RPMI7951 (cell line): ENCODE results near the gene IFNB1. TPM values are rescaled to one million over a fixed set of nuclear protein-coding genes. Genes with fewer than 3 reads are reported as not detected.

Source experiments
- DNase-seq: peaks from one replicate; pipeline ENCODE4 v3.0.0-alpha.2; 2012; ENCODE audit warnings: low read depth
- total RNA-seq: library from RNA; depleted of rRNA; stranded (reverse); fragments of >200 nt; shearing (Covaris generic); gene quantifications from 2 replicates; pipeline ENCODE4 v1.2.3, GENCODE V29; 2014; rRNA removed

The IFNB1 gene
- total RNA-seq, result not detected in 2 replicates

DNA sequence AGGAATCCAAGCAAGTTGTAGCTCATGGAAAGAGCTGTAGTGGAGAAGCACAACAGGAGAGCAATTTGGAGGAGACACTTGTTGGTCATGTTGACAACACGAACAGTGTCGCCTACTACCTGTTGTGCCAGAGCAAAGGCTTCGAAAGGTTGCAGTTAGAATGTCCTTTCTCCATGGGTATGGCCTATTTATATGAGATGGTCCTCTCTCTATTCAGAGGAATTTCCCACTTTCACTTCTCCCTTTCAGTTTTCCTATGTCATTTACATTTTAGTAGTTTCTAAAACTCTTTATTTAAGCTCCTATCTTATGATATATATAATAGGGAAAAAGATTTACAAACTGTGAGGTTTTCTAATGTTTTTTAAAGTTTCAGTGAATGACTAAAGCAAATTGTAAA is at the start of gene IFNB1:
Gene IFNB1, minus strand, starts transcription at position 162 of the 400 bp plus-strand sequence. Its CDS starts 73 bp downstream, at position 89.
- no peak for DNase-seq

DNA sequence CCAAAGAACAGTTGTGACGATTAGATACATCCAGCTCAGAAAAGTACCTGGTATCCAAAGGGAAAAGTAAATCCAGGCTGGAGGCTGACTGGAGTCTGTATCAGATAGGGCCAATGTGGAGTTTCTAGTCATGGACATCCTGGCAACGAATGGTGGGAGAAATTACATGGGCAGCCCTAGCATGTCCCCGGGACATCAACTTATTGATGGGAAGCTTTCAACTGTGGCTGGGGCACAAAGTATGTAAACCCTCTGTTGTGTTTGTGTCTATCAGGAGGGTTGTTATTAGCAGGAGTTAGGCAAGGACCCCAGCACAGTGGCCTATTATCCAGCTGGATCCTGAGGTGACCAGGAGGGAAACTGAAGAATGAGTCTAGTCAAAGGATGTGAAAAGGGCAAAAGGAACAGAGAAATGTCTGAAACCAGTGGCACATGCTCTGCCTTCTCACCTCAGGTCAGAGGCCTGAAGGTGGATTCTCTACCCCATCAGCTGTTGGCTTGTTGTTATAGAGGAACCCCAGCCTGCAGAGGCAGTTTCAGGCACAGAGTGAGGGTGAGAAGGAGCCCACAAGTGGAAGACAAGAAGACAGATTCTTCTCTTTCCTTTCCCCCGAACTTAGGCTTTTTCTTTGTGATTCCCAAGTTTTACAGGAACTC is 44.0 kb upstream of the IFNB1 start:
- no peak for DNase-seq

DNA sequence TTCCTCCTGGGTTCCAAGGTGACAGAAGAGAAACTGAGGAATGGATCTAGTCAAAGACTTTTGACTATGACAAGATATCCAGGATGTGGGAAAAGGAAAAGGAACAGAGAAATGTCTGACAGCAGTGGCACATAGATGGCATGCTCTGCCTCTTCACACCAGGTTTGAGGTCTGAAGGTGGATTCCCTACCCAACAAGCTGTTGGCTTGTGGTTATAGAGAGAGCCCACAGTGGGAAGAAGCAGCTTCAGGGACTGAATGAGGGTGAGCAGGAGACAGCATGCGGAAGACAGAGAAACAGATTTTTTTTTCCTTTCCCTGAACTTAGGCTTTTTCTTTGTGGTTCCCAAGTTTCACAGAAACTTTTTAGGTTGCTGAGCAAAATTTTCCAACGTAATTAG is 43.3 kb upstream of the IFNB1 start:
- no peak for DNase-seq

DNA sequence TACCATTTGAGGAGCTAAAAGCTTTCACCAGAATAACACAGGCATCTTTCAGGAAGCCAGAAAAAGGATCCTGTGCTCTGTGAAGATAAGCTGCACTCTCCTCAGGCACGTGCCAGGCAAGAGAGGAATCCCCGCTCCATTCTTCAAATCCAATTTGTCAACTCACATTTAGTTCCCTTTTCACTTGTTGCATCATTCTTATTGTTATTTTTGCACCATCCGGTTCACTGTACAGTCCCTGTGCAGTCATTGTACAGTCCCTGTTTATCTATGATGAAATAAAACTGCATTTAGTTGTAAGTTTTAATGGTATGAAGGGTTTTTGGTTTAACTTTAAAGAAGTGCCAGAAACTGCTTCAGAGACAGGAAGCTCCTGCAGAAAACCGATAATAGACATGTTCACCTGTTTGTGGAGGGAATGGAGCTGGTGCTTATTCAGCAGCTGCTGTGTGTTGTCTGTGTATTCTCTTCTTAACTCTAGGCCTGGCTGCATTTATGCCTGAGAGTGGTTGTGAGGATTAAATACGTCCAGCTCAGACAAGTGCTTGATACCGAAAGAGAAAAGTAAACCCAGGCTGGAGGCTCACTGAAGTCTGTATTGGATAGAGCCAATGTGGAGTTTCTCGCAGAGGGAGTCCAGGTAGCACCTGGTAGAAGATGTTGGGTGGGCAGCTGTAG is 41.5 kb upstream of the IFNB1 start:
- no peak for DNase-seq

DNA sequence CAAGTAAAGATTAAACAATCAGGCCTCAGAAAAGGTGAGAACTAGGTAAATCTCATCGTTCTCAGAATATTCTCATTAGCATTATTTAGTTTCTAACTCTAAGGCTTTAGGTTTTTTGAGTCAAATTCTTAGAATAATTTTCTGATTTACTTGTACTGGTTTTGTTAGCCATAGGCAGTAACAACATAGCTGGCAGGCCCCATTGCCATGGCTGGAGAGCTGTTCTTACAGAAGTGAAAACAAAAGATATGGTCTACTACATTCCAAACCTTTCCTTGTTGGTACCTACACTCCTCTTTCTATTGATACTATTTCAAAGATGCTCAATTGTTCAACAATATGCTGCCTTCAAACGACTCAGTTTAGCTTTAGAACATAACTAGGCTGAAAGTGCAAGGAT is 36.6 kb upstream of the IFNB1 start:
- DNase-seq, result no peak

DNA sequence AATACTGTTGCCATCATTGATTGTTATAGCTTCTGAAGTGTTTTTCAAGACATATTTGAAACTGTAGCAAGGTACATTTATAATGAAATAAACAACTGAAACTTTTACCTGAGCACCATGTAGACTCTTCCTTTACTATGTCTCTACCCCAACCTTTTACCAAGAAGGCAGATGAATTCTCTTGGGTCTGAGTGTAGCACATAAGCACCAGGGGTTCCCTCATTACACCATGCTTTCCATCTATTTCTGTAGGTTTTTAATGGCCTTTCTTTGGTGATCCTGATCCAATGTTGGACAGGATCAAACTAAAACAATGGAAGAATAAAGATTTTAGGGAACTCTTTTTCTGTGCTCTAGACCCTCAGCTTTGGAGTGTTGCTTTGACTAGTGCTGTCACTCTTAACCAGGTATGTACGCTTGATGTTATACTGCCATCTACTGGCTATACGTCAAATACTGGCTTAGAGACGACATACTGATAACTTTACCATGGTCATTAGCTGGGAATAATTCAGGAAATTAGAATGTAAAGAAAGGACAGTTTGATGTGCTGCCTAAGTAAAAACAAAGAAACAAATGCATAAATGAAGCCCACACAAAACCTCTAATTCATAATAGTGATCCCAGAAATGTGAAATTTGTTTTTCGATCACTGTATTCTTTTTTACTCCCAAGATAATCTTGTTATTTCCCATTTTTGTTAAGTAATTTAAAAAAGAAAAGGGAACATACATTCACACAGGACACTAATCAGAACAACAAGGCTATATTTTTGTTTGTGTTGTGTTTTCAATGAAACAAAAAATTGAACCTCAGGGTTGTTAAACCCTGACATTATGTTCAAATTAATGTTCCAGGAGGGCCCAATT is 33.2 kb upstream of the IFNB1 start:
- peak; percentile 64 for DNase-seq

DNA sequence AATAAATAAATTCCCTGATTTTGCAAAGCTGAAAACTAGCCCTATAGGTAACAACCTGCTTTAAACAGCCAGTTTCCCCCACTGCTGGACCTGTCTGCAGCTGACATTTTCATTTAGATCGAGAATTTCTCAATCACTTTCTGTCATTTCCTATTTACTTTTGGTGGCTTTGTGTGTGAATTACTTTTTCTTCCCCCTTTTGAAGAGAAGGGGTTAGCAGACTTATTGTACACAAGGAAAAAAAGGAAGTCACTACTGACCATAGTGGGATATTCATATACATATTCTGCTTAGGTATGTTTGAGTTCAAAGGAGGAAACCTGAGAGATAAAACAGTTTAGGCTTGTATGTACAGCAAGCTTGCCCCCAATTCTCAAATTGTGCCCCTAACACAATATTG is 27.0 kb upstream of the IFNB1 start:
- DNase-seq, result no peak

DNA sequence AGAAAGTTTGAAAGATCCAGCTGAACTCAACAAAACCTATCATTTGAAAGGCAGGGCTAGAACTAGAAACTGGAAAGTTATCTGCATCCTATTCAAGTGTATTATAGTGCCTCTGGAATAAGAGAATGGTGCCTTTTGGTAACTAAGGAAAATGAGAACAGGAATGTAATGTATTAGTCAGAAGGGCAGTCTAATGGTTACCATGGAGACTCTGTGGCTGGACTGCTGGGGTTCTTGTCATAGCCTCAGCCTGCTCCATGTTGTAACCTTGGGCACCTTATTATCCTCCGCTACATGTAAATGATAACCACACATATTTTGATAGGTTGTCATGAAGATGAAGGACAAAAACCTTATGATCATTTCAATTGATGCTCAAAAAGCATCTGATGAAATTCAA is 24.6 kb upstream of the IFNB1 start:
- DNase-seq, result no peak

DNA sequence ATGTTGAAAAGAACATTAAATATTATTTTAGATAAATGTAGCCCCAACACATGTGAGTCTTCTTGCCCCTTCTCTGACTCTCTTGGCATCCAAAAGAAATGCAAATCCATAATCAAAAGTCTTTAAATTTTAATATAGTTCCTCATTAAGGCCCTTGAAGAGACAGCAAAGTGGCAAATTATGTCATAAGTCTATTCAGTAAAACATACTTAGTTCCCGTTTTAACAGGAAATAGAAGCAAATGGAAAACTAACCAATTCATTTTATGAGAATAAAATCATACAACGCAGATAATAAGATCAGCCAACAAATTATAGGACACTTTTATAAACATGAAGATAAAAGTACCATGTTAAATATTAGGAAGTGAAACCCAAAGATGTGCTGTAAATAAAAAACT is 20.1 kb upstream of the IFNB1 start:
- DNase-seq, result no peak

DNA sequence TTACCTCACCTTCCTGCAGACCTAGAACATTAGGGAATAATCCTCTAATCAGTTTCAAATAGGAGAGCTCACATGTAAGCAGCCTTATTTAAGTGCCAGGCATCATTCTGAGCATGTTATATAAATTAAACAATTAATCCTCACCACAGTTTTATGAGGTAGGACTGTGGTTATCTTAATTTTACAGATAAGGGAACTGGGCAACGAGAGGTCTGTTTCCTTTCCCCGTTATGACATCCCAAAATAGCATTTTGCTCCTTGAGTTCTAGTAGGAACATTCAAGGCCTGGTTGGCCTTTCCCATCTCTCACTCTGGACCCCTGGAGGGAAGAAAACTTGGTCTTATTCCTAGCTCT is 19.1 kb upstream of the IFNB1 start:
- no peak for DNase-seq

DNA sequence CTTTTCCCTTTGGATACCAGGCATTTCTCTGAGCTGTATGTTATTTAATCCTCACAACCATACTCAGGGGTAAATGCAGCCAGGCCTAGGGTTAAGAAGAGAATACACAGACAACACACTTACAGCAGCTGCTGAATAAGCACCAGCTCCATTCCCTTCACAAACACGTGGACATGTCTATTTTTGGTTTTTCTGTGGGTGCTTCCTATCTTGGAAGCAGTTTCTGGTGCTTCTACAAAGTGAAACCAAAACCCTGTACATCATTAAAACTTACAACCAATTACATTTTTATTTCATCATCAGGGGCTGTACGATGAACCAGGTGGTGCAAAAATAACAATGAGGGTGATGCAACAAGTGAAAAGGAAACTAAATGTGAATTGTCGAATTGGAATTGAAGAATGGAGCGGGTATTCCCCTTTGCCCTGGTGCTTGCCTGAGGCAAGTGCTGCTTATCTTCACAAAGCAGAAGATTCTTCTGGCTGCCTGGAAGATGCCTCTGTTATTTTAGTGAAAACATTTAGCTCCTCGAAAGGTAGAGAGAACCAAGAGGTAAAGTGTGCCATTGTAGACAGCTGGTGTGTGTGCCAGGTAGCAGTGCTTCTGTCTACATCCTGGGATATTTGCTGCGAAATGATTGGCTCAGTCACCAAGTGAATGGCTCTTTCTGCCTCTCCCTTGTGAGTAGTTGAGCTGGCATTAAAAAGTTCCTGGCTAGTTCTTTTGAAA is 18.6 kb upstream of the IFNB1 start:
- DNase-seq, result peak; percentile 71

DNA sequence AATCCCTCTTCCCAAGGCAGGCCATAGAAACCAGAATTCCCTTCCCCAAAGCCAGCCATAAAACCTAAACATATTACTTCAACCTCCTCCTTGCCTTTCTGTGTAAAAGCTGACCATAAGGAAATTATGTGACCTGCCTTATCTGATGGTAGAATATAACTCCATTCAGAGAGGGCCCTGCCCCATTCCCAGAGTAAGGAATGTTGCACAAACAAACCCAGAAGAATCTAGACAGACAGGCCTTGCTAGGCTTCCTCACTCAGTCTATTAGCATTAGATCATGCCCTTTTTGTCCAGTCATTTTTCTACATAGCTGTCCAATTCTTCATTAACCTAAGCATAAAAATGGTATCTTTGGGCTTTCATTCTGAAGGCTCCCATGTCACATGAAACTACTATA is 17.8 kb upstream of the IFNB1 start:
- DNase-seq, result no peak

DNA sequence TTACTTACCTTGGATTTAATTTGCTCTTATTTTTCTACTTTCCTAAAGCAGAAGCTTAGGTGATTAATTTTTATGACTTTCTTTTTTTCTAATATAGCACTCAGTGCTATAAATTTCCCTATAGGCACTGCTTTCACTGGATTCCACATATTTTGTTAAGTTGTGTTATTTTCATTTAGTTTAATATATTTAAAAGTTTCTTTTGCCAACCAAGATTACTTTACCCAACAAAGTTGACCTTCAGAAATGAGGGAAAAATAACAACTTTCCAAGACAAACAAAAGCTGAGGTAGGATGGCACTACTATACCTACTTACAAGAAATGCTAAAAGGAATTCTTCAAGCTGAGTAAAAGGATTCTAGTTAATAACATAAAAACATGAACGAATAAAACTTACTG is 8.8 kb upstream of the IFNB1 start:
- no peak for DNase-seq

DNA sequence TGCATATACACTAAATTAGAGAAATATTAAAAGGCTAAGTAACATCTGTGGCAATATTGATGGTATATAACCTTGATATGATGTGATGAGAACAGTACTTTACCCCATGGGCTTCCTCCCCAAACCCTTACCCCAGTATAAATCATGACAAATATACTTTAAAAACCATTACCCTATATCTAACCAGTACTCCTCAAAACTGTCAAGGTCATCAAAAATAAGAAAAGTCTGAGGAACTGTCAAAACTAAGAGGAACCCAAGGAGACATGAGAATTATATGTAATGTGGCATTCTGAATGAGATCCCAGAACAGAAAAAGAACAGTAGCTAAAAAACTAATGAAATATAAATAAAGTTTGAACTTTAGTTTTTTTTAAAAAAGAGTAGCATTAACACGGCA is 7.3 kb upstream of the IFNB1 start:
- no peak for DNase-seq

DNA sequence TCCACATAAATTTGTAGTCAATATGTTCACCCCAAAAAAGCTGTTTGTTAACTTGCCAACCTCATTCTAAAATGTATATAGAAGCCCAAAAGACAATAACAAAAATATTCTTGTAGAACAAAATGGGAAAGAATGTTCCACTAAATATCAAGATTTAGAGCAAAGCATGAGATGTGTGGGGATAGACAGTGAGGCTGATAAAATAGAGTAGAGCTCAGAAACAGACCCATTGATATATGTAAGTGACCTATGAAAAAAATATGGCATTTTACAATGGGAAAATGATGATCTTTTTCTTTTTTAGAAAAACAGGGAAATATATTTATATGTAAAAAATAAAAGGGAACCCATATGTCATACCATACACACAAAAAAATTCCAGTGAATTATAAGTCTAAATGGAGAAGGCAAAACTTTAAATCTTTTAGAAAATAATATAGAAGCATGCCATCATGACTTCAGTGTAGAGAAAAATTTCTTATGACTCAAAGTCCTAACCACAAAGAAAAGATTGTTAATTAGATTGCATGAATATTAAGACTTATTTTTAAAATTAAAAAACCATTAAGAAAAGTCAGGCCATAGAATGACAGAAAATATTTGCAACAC is 6.6 kb upstream of the IFNB1 start:
- no peak for DNase-seq

DNA sequence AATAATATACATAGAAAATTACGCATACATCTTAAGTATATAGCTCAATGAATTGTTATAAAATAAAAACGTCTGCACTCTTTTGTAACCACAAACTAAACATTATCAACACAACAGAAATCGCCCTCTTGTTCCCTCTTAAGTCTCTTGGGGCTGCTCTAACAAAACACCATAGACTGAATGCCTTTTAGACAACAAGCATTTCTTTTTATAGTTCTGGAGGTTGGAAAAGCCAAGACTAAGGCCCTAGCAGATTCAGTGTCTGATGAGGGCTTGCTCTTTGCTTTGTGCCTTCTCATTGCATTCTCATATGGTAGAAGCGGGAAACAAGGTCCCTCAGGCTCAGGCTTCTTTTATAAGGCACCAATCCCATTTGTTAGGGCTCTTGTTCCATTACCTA is 4.9 kb upstream of the IFNB1 start:
- DNase-seq, result no peak

DNA sequence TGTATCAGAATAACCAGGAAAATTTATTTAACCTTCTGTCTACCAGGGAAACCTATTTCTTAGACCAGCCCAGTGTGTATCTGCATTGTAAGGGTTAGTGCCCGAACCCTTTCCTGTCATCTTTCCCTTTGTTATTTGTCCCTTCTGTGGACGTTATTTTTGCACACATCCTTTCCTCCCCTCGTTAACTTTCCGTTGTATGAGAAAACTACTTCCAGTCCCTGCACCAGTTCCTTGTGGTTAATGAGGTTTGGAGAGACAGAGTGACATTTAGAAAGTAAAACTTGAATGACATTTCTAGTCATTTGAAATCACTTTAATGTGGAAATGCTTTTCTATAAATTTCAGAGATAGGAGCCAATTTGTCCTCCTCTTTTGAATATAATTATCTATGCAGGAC is 4.3 kb upstream of the IFNB1 start:
- DNase-seq, result no peak

DNA sequence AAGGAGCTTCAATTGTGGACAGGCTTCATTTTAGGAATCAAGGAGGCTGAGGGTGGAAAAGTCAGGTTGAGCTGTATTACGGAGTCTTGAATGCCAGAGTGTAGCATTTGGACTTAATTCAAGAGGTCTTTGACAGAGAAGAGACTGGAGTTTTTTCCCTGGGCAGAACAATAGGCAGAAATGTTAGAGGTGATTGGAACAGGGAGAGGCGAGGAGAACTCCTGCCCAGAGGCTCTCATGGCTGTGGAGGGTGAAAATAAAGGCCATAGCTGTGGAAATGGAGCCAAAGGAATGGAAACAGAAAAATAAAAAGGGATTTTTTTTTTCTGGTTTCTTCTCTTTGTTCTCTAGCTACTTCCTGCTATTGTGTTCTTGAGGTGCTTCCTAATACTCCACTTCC is 3.7 kb upstream of the IFNB1 start:
- DNase-seq, result no peak

DNA sequence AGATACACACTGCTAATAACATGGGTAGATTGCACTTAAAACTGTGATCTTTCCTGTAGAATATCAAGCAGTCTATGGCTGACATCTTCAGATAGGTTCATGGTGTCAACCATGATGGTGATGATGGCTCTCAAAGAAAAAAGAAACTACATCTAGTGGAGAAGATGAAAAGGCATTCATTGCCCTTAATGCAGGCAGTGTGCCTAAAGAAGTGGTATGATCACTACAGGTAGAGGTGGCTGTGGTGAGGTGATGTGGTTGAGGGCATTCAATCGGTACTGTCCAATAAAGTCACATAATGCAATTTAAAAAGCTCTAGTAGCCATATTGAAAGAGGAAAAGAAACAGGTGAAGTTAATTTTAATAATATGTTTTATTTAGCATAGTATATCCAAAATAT is 3.1 kb upstream of the IFNB1 start:
- no peak for DNase-seq

DNA sequence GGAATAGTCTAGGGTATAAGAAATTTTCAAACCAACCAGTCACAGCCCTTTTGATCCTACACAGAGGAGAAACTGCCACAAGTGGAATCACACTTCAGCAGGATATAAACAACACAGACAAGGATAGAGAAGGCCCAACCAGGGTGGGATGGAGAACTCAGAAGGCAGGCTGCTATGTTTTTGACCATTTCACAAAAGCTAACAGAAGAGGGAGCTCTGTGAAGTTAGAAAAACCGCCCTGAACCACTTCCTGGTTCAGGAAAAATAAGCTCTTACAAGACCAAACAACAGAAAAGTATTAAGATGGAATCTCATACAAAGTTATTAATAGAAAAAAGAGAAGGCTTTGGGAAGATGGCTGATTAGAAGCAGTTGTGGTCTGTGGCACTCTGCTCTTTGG is 960 bp upstream of the IFNB1 start:
- DNase-seq, result no peak

DNA sequence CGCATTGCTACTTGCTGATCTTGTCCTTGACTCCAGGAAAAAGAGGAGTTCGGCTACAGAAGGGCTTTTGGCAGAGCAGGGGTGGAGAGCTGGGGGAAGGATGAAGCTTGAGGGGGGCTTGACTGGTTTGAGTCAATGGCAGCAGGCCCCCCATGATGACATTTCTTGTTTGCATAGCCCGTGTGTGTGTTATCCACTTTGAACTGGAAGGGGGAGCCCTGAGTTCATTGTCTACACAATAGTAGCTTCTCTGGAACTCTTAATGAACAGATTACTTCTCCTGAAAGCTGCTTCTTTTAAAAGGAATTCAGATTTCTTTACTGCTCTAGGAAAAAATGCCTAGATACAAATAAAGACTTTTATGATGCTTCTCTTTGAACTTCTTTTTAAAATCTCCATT is 2.3 kb downstream of the IFNB1 start:
- DNase-seq, result no peak

DNA sequence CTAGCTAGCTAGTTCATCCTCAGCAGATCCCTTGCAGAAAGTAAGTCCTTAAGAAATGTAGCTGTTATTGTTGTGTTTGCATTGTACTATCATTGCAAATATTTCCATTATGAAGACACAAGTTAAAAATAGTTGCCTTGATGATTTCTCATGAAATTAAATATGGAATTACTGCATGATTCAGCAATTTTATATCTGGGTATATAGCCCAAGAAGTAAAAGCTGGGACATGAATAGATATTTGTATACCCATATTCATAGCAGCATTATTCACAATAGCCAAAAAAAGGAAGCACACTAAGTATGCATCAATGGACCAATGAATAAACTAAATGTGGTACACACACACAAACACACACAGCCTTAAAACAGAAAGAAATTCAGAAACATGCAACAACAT is 6.8 kb downstream of the IFNB1 start:
- no peak for DNase-seq
